LoVo (cell line): Measurements from ENCODE around the gene TNFRSF18.
"Not testable (repeated sequence)": the region's sequence is repeated elsewhere in the genome, so short reads cannot be mapped to it uniquely, and the experiment has no call there.

Experiments used
- DNase-seq: peaks from one replicate; pipeline ENCODE4 v3.0.0-alpha.2; 2016; ENCODE audit warnings: low spot score

Gene TNFRSF18

DNA sequence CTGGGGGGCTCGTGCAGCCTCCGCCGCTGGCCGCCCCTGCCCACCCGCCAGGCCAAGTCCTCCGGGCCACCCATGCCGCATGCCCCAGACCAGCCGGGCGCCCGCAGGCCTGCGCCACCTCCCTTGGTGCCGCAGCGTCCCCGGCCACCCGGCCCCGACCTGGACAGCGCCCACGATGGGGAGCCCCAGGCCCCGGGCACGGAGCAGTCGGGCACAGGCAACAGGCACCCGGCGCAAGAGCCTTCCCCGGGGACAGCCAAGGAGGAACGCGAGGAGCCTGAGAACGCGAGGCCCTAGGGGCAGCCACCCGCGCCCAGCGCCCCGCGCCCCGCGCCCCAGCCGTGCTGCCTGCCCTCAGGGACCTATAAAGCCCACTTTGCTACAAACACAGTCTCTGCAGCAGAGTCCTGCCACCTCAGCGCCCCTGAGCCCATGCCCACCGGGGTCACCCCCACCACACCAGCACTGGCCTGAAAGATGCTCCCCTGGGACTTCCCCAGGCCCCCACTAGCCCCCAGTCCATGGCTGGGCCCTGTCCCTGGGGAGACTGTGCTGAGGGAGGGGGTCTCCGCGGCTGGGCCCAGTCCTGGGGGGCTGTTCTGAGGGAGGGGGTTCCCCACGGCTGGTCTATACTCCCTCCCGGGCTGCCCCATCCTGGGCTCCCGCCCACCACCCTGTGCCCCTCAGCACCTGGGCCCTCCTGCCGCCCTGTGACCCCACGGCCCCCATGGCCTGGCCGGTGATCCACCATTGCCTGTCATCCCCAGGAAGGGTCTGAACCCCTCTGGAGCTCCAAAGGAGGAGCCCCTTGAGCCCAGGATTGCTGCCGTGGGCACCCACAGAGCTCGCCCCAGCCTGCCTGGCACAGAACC is 8.6 kb downstream of the TNFRSF18 start:
- DNase-seq, result no peak

- DNase-seq, result no peak
Observed at GRCh38 chr1:1197188-1197500, 9.2 kb downstream of the TNFRSF18 start.

DNA sequence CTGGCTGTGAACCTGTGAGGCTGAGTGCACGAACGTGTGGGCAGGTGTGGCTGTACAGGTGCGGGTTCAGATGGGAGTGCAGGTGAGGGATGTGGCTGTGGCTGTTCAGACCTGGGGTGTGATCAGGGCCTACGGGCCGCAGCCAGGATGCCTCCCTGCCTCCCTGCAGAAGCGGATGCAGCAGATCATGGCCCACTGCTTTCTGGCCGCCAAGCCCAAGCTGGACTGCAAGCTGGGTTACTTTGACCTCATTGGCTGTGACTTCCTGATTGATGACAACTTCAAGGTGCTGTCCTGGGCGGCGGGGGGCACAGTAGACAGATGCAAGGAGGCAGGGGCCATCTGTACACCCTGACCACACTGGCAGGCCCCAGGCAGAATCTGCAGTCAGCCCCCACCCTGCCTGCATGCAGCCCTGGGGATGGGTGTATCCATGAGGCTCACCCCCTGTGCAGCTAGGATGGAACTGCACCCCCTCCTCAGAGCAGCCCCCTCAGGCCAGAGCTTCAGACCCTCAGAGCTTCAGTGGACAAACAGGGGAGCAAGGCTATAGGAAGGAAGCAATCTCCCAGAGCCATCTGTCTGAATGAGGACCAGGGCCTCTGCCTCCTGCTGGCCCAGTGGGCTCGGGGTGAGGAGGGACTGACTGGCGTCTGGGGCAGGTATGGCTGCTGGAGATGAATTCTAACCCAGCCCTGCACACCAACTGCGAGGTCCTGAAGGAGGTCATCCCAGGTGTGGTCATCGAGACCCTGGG is 9.8 kb downstream of the TNFRSF18 start:
- DNase-seq, result no peak

DNA sequence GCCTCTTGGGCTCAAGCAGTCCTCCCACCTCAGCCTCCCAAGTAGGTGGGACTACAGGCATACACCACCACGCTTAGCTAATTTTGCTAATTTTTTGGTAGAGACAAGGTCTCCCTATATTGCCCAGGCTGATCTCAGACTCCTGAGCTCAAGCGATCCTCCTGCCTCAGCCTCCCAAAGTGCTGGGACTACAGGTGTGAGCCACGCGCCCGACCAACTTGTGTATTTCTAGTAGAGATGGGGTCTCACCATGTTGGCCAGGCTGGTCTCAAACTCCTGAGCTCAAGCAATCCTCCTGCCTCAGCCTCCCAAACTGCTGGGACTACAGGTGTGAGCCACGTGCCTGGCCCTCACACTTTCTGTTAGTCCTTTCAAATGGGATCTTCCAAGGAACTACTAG is 10.7 kb downstream of the TNFRSF18 start:
- DNase-seq, result not testable (repeated sequence)

DNA sequence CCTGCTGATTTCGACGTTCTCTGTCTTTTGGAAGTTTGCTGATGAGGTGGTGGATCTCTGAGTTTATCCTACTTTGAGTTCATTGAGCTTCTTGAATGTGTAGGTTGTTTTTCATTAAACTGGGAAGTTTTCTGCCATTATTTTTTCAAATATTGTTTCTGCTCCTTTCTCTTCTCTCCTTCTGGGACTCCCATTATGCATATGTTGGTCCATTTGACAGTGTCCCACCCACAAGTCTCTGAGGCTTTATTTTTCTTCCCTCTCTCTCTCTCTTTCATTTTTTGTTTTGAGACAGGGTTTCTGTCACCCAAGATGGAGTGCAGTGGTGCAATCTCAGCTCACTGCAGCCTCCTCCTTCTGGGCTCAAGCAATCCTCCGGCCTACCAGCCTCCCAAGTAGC is 11.7 kb downstream of the TNFRSF18 start:
- no peak for DNase-seq

- no peak for DNase-seq
Observed at GRCh38 chr1:1191734-1192133, 14.7 kb downstream of the TNFRSF18 start.

DNA sequence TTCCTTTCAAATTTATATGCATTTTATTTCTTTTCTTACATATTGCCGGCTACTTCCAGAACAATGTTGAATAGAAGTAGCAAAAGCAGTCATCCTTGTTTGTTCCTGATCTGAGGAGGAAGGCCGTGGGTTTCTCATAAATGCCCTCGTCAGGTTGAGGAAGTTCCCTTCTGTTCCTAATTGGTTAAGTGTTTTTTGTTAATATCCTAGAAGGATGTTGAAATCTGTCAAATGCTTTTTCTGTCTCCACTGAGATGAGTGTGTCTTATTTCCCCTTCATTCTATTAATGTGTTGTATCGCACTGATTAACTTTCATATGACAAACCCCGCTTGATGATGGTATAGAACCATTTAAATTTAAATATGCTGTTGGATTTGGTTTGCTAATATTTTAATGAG is 17.3 kb downstream of the TNFRSF18 start:
- DNase-seq, result no peak

DNA sequence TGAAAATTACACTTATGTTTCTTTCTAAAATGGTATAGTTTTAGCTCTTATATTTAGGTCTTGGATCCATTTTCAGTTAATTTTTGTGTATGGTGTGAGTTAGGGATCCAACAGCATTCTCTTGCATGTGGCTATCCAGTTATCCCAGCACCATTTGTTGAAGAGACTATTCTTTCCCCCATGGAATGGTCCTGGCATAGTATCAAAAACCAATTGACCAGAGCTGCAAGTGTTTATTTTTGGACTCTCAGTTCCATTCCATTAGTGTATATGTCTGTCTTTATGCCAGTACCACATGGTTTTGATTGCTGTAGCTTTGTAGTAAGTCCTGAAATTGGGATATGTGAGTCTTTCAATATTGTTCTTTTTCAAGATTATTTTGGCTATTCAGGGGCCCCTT is 18.5 kb downstream of the TNFRSF18 start:
- no peak for DNase-seq

DNA sequence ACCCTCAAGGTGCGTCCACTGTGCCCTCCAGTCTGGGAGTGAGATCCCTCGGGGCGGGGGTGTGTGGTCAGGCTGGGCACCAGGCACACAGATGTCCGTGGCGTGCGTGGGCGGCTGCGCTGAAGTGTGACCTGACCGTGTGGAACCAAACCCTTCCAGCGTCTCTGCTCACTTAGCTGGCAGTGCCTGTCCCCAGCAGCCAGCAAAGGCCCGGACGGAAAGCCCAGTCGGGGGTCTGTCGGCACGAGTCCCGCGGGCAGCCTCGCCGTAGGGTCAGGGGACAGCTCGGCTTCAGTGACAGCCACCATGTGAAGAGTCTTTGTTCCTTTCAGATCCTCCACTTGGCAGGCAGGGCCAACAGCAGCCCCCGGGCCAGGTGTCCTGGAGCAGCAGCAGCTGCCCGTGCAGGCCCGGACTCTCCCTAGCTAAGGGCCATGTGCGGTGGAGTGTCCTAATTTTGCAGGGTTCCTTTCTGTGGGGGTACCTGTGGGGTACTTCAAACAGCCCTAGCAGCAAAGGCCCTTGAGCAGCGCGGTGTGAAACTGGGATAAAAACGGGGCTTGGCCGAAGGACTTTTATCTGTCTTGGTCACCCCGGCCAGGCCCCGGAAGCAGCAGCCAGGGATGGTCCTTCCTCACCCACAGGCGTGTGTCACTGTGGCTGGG is 21.2 kb downstream of the TNFRSF18 start:
- DNase-seq, result no peak

GRCh38 chr1:1183833-1184775 is 22.3 kb downstream of the TNFRSF18 start:
- no peak for DNase-seq

DNA sequence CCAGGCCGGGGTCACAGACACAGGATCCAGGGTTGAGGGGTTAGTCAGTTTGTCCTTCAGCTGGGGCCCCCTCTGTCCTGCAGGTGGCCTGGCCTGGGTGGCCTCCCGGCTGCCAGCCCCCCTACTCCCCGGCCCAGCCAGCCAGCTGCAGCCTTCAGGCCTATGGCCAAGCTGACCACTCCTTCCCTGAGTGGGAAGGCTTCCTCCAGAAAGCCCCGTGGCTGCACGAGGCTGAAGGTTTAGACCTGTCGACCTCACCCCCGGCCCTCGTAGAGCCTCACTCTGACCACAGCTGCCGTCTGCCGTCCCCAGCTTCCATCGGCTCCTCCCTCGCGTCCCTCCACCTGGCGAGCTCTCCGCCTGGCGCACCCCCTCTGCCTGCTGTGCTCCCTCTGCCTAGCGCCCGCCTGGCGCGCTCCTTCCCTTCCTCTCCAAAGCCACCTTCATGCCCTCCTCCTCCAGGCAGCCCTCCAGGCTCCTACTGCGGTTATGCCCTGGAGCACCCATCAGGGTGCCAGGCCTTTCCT is 23.1 kb downstream of the TNFRSF18 start:
- DNase-seq, result no peak

- DNase-seq, result no peak
Observed at GRCh38 chr1:1182491-1183220, 23.7 kb downstream of the TNFRSF18 start.

GRCh38 chr1:1181938-1182410 is 24.4 kb downstream of the TNFRSF18 start:
- DNase-seq, result no peak

- DNase-seq, result no peak
Observed at GRCh38 chr1:1181129-1181937, 25.1 kb downstream of the TNFRSF18 start.

GRCh38 chr1:1179983-1180861 is 26.2 kb downstream of the TNFRSF18 start:
- no peak for DNase-seq

DNA sequence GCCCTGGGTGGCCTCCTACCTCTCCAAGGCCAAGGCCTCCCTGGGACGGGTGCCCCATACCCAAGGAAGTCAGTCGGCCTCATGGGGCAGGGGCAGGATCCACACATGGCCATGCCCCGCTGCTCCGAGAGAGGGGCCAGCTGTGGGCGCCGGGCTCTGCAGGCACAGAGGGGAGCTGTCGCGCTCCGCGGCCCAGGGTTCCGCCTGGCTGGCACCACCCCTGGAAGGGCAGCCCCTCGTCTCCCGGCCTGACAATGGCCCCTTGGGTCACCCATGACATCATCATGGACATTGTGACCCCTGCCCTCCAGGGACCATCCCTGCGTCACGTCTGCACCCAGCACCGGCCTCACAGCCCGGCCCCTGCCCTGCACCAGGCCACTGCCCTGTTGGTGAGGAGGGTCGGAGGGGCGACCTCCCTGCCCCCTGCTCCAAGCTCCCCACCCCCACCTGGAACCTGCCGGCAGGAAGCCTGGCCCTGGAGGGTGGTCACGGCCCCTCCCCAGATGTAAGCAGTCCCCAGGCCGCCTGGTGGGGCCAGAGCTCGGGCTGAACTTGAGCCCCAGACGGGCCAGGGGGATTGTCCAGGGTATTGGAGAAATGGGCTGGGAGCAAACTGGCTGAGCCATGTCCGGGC is 26.9 kb downstream of the TNFRSF18 start:
- DNase-seq, result no peak

DNA sequence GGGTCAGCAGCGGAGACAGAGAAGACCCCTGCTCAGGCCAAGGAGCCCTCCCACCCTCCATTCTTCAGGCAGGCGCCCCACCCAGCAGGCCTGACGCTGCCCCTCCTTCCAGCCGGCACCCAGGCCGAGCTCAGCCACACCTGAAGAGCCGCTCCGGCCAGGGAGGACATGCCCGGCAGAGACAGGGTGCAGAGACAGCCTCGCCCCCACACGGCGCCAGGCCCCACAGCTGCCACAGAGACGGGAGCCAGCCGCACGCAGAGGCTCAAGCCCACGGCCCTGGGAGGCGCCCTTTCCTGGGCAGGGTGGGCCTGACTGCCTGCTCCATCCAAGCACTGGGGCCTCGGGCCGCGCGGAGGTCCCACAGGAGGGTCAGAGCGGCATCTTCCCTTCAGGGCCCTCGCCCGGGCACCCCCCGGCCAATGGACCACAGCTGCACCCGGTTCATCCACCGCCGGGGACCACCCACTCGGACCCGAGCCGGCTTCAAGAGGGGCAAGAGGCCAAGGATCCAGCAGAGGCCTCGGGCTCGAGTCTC is 27.5 kb downstream of the TNFRSF18 start:
- no peak for DNase-seq
